Loucy (cell line): ENCODE results near the gene HADHA.
"Not testable (repeated sequence)": the region's sequence is repeated elsewhere in the genome, so short reads cannot be mapped to it uniquely, and the experiment has no call there.

Experiments used
- H2AFZ ChIP-seq: fragments of 200-600 bp; sonication (generic); 2 replicates; pipeline ENCODE4 v1.6.0; 2016; ENCODE audit warnings: antibody characterized with exemption, mild to moderate bottlenecking, low read length, moderate library complexity
- H3F3A ChIP-seq: fragments of 200-600 bp; 2 replicates; pipeline ENCODE4 v1.6.0; 2016; ENCODE audit warnings: antibody characterized with exemption, low read depth, mild to moderate bottlenecking
- H3K27me3 ChIP-seq: fragments of 200-600 bp; sonication (generic); 2 replicates; pipeline ENCODE4 v1.6.1; 2014; ENCODE audit warnings: low read length, mild to moderate bottlenecking; ENCODE audit not compliant: insufficient read depth, poor library complexity, severe bottlenecking
- H3K36me3 ChIP-seq: fragments of 200-600 bp; sonication (generic); 2 replicates; pipeline ENCODE4 v1.6.1; 2016; ENCODE audit warnings: low read length; ENCODE audit not compliant: insufficient read depth
- H3K4me1 ChIP-seq: fragments of 200-600 bp; sonication (generic); 2 replicates; pipeline ENCODE4 v1.5.1; 2014; ENCODE audit warnings: low read length, mild to moderate bottlenecking; ENCODE audit not compliant: insufficient read depth, poor library complexity, severe bottlenecking
- H3K4me2 ChIP-seq: fragments of 200-600 bp; sonication (generic); 2 replicates; pipeline ENCODE4 v1.6.0; 2014; ENCODE audit warnings: antibody characterized with exemption, low read length, low read depth, mild to moderate bottlenecking; ENCODE audit not compliant: poor library complexity, severe bottlenecking
- H3K4me3 ChIP-seq: fragments of 200-600 bp; sonication (generic); 2 replicates; pipeline ENCODE4 v1.5.1; 2014; ENCODE audit warnings: low read length, mild to moderate bottlenecking, mixed read lengths; ENCODE audit not compliant: poor library complexity, severe bottlenecking
- H3K79me2 ChIP-seq: fragments of 200-600 bp; sonication (generic); 2 replicates; pipeline ENCODE4 v1.6.1; 2014; ENCODE audit warnings: low read length; ENCODE audit not compliant: insufficient read depth
- H3K9ac ChIP-seq: fragments of 200-600 bp; sonication (generic); 2 replicates; pipeline ENCODE4 v1.6.0; 2014; ENCODE audit warnings: mild to moderate bottlenecking, low read depth, low read length, moderate library complexity; ENCODE audit not compliant: poor library complexity, severe bottlenecking
- H3K9me2 ChIP-seq: fragments of 200-600 bp; sonication (generic); replicated peaks from 2 replicates; pipeline ENCODE4 v1.6.1; 2016; ENCODE audit warnings: low read depth, low read length, mixed read lengths
- H3K9me3 ChIP-seq: fragments of 200-600 bp; sonication (generic); 2 replicates; pipeline ENCODE4 v1.6.1; 2014; ENCODE audit warnings: mild to moderate bottlenecking, antibody characterized with exemption, low read length, low read depth; ENCODE audit not compliant: insufficient read depth
- H4K20me1 ChIP-seq: fragments of 200-600 bp; sonication (generic); 2 replicates; pipeline ENCODE4 v1.6.0; 2014; ENCODE audit warnings: antibody characterized with exemption, low read length, mild to moderate bottlenecking; ENCODE audit not compliant: insufficient read depth, poor library complexity, severe bottlenecking
- CTCF ChIP-seq: fragments of 200-600 bp; sonication (generic); conservative IDR thresholded peaks from 2 replicates; pipeline ENCODE4 v1.5.1; 2014; ENCODE audit warnings: mild to moderate bottlenecking, antibody characterized with exemption, low read length
- EZH2phosphoT487 ChIP-seq: fragments of 200-600 bp; IDR thresholded peaks from 2 replicates; pipeline ENCODE4 v1.6.1; 2018; ENCODE audit warnings: antibody characterized with exemption, mild to moderate bottlenecking, moderate library complexity, borderline replicate concordance

Gene HADHA

DNA sequence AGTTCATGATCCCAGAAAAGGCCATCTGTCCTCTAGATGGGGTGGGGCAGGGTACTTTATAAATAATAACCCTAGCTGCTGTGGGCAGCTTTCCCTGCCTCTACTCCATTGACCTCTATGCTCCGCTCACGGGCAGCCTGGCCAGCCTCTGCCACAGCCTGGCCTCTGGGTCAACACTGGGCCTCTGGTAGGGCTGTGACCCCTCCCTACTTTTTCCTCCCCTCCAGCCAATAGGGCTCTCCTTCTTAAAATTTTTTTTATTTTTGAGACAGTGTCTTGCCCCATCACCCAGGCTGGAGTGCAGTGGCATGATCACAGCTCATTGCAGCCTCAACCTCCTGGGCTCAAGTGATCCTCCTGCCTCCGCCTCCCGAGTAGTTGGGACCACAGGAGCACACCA is 75.6 kb downstream of the HADHA start:
- Histone ChIP-seq H3K27me3 (no peaks in the 10 kb centered on the region), H3K9me2 (no peaks in the 10 kb centered on the region), H3K9ac (no peak overlapping the region), H3K79me2 (no peaks in the 10 kb centered on the region), H2AFZ (no peak overlapping the region), H3F3A (no peaks in the 10 kb centered on the region), H3K4me1 (no peaks in the 10 kb centered on the region), H3K36me3 (no peaks in the 10 kb centered on the region), H4K20me1 (no peaks in the 10 kb centered on the region), H3K4me3 (no peak overlapping the region), H3K9me3 (no peaks in the 10 kb centered on the region), H3K4me2 (no peak overlapping the region)
- TF ChIP-seq EZH2phosphoT487, result no peak
- TF ChIP-seq CTCF, result no peak

DNA sequence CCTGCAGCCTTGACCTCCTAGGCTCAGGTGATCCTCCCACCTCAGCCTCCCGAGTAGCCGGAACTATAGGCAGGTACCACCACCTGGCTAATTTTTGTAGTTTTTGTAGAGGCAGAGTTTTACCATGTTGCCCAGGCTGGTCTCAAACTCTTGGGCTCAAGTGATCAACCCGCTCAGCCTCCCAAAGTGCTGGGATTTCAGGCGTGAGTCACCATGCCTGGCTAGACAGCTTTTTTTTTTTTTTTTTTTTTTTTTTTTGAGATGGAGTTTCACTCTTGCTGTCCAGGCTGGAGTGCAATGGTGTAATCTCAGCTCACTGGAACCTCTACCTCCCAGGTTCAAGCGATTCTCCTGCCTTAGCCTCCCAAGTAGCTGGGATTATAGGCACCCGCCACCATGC is 77.9 kb downstream of the HADHA start:
- H3K4me2 ChIP-seq, H3K4me3 ChIP-seq, H3K9ac ChIP-seq, H3K36me3 ChIP-seq, H3F3A ChIP-seq, H3K4me1 ChIP-seq, H3K27me3 ChIP-seq, H4K20me1 ChIP-seq, H3K9me2 ChIP-seq, H3K9me3 ChIP-seq, H3K79me2 ChIP-seq, H2AFZ ChIP-seq: not testable (repeated sequence)

DNA sequence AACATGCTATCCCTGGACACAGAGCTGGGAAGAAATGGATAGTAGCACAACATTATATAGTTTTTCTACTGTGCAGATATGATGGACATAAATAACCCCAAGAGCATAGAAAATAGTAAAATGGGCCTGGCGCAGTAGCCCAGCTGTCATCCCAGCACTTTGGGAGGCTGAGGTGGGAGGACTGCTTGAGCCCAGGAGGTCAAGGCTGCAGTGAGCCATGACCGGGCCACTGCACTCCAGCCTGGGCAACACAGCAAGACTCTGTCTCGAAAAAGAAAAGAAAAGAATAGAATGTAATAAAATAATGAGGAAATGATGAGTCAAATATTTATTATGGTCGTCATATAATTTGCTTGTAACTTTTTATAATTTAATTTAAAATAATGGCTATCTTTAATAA is 79.0 kb downstream of the HADHA start:
- TF ChIP-seq EZH2phosphoT487 (no peak), CTCF (no peak)
- no peaks in the 10 kb centered on the region for H3K27me3 ChIP-seq
- no peak overlapping the region for H3K4me3 ChIP-seq
- H3K4me1 ChIP-seq, result no peaks in the 10 kb centered on the region
- no peaks in the 10 kb centered on the region for H3K36me3 ChIP-seq
- no peaks in the 10 kb centered on the region for H3K79me2 ChIP-seq
- no peaks in the 10 kb centered on the region for H3F3A ChIP-seq
- H3K9me3 ChIP-seq, result no peaks in the 10 kb centered on the region
- H3K9me2 ChIP-seq, result no peaks in the 10 kb centered on the region
- no peaks in the 10 kb centered on the region for H4K20me1 ChIP-seq
- H3K9ac ChIP-seq, result no peak overlapping the region
- no peak overlapping the region for H2AFZ ChIP-seq
- no peak overlapping the region for H3K4me2 ChIP-seq

DNA sequence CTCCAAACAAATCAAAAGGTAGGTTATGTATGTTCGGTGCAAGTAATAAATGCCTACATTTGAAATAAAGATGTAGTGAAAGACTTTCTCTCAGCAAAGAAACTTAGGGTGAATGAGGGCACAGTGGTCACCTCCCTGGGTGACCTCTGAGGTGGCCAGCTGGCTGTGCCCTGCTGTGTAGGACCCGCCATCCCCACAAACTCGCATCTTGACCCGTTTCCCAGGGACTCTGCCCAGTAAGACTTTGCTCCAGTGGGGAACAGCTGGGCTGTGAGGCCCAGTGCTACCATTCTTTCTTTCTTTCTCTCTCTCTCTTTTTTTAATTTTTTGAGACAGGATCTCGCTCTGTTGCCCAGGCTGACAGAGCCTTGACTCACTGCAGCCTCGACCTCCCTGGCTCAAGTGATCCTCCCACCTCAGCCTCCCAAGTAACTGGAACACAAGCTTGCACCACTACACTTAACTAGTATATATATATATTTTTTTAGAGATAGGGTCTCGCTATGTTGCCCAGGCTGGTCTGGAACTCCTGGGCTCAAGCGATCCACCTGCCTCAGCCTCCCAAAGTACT is 79.7 kb downstream of the HADHA start:
- H3K9me3 ChIP-seq, result no peaks in the 10 kb centered on the region
- H3K4me1 ChIP-seq, result no peaks in the 10 kb centered on the region
- no peaks in the 10 kb centered on the region for H3K36me3 ChIP-seq
- H3K9ac ChIP-seq, result no peak overlapping the region
- no peak overlapping the region for H3K4me3 ChIP-seq
- H3F3A ChIP-seq, result no peaks in the 10 kb centered on the region
- no peak overlapping the region for H2AFZ ChIP-seq
- H3K79me2 ChIP-seq, result no peaks in the 10 kb centered on the region
- no peak for TF ChIP-seq EZH2phosphoT487
- no peak for TF ChIP-seq CTCF
- no peak overlapping the region for H3K4me2 ChIP-seq
- no peaks in the 10 kb centered on the region for H4K20me1 ChIP-seq
- no peaks in the 10 kb centered on the region for H3K9me2 ChIP-seq
- H3K27me3 ChIP-seq, result no peaks in the 10 kb centered on the region
